ENCODE data around the gene CYP26A1. TPM values are rescaled to one million over a fixed set of nuclear protein-coding genes. Genes with fewer than 3 reads are reported as not detected.

The CYP26A1 gene
- total and polyA plus RNA-seq, 2 experiments from 2014 or later = not detected

GRCh38 chr10:93083743-93084539 lies 10.2 kb downstream of the CYP26A1 start:
- DNase-seq = no peak
- no peak for TF ChIP-seq EZH2 (IDR thresholded peaks at IDR 0.05; ENCODE audit: insufficient read depth, poor library complexity, severe bottlenecking)
- H3K36me3 ChIP-seq (ENCODE audit: low read depth) = no peaks in the 10 kb centered on the region
- no peak overlapping the region for H3K9ac ChIP-seq
- no peak overlapping the region for H3K4me2 ChIP-seq (ENCODE audit: unreplicated experiment)
- H3K9me2 ChIP-seq (ENCODE audit: insufficient read depth) = no peaks in the 10 kb centered on the region
- H4K20me1 ChIP-seq (ENCODE audit: insufficient read depth) = no peaks in the 10 kb centered on the region
- H3F3A ChIP-seq (ENCODE audit: insufficient read depth) = no peaks in the 10 kb centered on the region
- peaks cover 3% of the 10 kb centered on the region; the same call in 1 of the 2 replicates for H3K4me1 ChIP-seq (ENCODE audit: insufficient read depth)
- H3K4me3 ChIP-seq = no peak overlapping the region
- H3K27me3 ChIP-seq (replicated peaks; ENCODE audit: insufficient read depth) = no peaks in the 10 kb centered on the region; the same call in 1 of the 2 replicates
- no peaks in the 10 kb centered on the region for H3K79me2 ChIP-seq (ENCODE audit: insufficient read depth)
- WGBS, 2 experiments (ENCODE audit: low coverage in 1 of 2, low lambda C conversion rate in 2 of 2, missing lambda C conversion rate in 2 of 2) = 82 to 83% methylated on average over 7 of the region's 7 CpGs
- no peaks in the 10 kb centered on the region for H3K9me3 ChIP-seq (ENCODE audit: low read depth)
- in situ Hi-C loops (cut with MboI) = loop anchor here (25.0 kb wide), 1 partner anchor 428 kb away; no protein-coding TSS in a partner anchor
- no peak overlapping the region for H2AFZ ChIP-seq
- no peak overlapping the region for H3K27ac ChIP-seq

DNA sequence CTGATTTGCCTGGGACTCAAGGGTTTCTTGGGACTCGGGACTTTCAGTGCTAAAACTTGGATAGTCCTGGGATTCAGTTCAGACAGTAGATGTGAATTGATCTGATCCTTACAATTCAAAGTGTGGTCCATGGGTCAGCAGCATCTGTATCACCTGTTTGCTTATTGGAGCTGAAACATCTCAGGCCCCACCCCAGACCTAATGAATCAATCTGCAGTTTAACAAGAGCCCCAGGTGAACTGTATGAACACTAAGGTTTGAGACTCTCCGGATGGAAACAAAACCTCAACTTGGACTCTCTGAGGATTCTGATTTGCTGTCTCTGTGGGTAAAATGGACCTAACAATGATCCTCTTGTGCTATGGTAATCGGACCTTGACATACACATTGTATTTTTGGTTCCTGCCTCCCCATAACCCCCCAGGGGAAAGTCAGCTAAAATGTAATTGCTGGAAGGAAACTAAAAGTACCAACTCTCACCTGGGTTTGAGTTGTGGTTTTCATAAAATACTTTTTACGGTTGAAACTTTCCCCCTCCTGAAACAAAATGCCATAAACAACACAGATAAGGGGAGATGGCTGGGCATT lies 11.7 kb downstream of the CYP26A1 start:
- Histone ChIP-seq H3K4me1 (ENCODE audit: insufficient read depth) (no peaks in the 10 kb centered on the region), H3K79me2 (ENCODE audit: insufficient read depth) (no peaks in the 10 kb centered on the region), H3F3A (ENCODE audit: insufficient read depth) (no peaks in the 10 kb centered on the region), H3K9me2 (ENCODE audit: insufficient read depth) (no peaks in the 10 kb centered on the region), H3K9ac (no peak overlapping the region), H3K4me3 (no peak overlapping the region), H3K36me3 (ENCODE audit: low read depth) (no peaks in the 10 kb centered on the region), H4K20me1 (ENCODE audit: insufficient read depth) (no peaks in the 10 kb centered on the region), H3K27ac (no peak overlapping the region), H2AFZ (no peak overlapping the region), H3K4me2 (ENCODE audit: unreplicated experiment) (no peak overlapping the region), H3K27me3 (replicated peaks; ENCODE audit: insufficient read depth) (no peaks in the 10 kb centered on the region; the same call in 1 of the 2 replicates), H3K9me3 (ENCODE audit: low read depth) (no peaks in the 10 kb centered on the region)
- WGBS, 2 experiments (ENCODE audit: low coverage in 1 of 2, low lambda C conversion rate in 2 of 2, missing lambda C conversion rate in 2 of 2) = 48 to 55% methylated on average over 4 of the region's 4 CpGs
- in situ Hi-C loops (cut with MboI) = loop anchor here (5.0 to 25.0 kb wide), 2 partner anchors 207 to 427 kb away; no protein-coding TSS in a partner anchor
- no peak for DNase-seq
- TF ChIP-seq EZH2phosphoT487 (IDR thresholded peaks at IDR 0.05; ENCODE audit: insufficient read depth, low read depth) (no peak), EZH2 (IDR thresholded peaks at IDR 0.05; ENCODE audit: insufficient read depth, poor library complexity, severe bottlenecking) (no peak)

- no peak overlapping the region for H2AFZ ChIP-seq
- DNase-seq = no peak
- H3K9me2 ChIP-seq (ENCODE audit: insufficient read depth) = no peaks in the 10 kb centered on the region
- no peak overlapping the region for H3K9ac ChIP-seq
- H3K27ac ChIP-seq = no peak overlapping the region
- H3K4me2 ChIP-seq (ENCODE audit: unreplicated experiment) = no peak overlapping the region
- H3K27me3 ChIP-seq (replicated peaks; ENCODE audit: insufficient read depth) = no peaks in the 10 kb centered on the region; the same call in 1 of the 2 replicates
- 77 to 80% methylated on average over 6 of the region's 6 CpGs for WGBS, 2 experiments (ENCODE audit: low coverage in 1 of 2, low lambda C conversion rate in 2 of 2, missing lambda C conversion rate in 2 of 2)
- H3K4me1 ChIP-seq (ENCODE audit: insufficient read depth) = no peaks in the 10 kb centered on the region
- H3K4me3 ChIP-seq = no peak overlapping the region
- in situ Hi-C loops (cut with MboI) = loop anchor here (5.0 to 25.0 kb wide), 2 partner anchors 206 to 426 kb away; no protein-coding TSS in a partner anchor
- TF ChIP-seq EZH2phosphoT487 (IDR thresholded peaks at IDR 0.05; ENCODE audit: insufficient read depth, low read depth) (no peak), EZH2 (IDR thresholded peaks at IDR 0.05; ENCODE audit: insufficient read depth, poor library complexity, severe bottlenecking) (no peak)
- H3K36me3 ChIP-seq (ENCODE audit: low read depth) = no peaks in the 10 kb centered on the region
- H3F3A ChIP-seq (ENCODE audit: insufficient read depth) = no peaks in the 10 kb centered on the region
- H4K20me1 ChIP-seq (ENCODE audit: insufficient read depth) = no peaks in the 10 kb centered on the region
- no peaks in the 10 kb centered on the region for H3K79me2 ChIP-seq (ENCODE audit: insufficient read depth)
- no peaks in the 10 kb centered on the region for H3K9me3 ChIP-seq (ENCODE audit: low read depth)
These were observed 12.6 kb downstream of the CYP26A1 start for GRCh38 chr10:93086289-93086688.

DNA sequence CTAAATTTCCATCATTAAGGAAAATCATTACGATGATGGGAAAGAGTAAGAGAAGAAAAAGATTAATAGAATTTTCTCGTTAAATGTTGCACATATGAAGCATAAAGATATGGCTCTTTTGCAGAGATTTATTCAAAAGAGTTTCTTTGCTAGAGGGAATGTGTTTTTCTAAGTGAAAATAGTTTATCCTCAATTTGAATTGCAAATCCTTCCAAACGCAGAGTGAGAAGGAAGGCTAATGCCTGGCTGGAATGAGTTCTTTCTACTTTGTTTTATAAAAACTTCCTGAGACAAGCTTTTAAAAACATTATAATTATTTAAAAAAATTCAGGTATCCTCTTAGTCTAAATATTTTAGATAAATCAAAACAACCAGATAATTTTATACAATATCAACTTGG lies 14.2 kb downstream of the CYP26A1 start:
- 70 to 71% methylated on average over 3 of the region's 3 CpGs for WGBS, 2 experiments (ENCODE audit: low coverage in 1 of 2, low lambda C conversion rate in 2 of 2, missing lambda C conversion rate in 2 of 2)
- H3K4me2 ChIP-seq (ENCODE audit: unreplicated experiment) = no peak overlapping the region

More for the DNA sequence above, 14.2 kb downstream of the CYP26A1 start:
- no peak overlapping the region for H3K9ac ChIP-seq
- H3K27ac ChIP-seq = no peak overlapping the region
- no peak for DNase-seq
- H3F3A ChIP-seq (ENCODE audit: insufficient read depth) = no peaks in the 10 kb centered on the region
- no peaks in the 10 kb centered on the region for H3K9me3 ChIP-seq (ENCODE audit: low read depth)
- TF ChIP-seq EZH2 (IDR thresholded peaks at IDR 0.05; ENCODE audit: insufficient read depth, poor library complexity, severe bottlenecking) = no peak
- TF ChIP-seq EZH2phosphoT487 (IDR thresholded peaks at IDR 0.05; ENCODE audit: insufficient read depth, low read depth) = no peak
- no peaks in the 10 kb centered on the region for H3K9me2 ChIP-seq (ENCODE audit: insufficient read depth)
- H3K36me3 ChIP-seq (ENCODE audit: low read depth) = no peaks in the 10 kb centered on the region
- in situ Hi-C loops (cut with MboI) = loop anchor here (5.0 to 25.0 kb wide), 2 partner anchors 204 to 424 kb away; no protein-coding TSS in a partner anchor
- no peaks in the 10 kb centered on the region for H4K20me1 ChIP-seq (ENCODE audit: insufficient read depth)
- no peak overlapping the region for H2AFZ ChIP-seq
- H3K4me3 ChIP-seq = no peak overlapping the region
- no peaks in the 10 kb centered on the region for H3K4me1 ChIP-seq (ENCODE audit: insufficient read depth)
- no peaks in the 10 kb centered on the region for H3K79me2 ChIP-seq (ENCODE audit: insufficient read depth)
- no peaks in the 10 kb centered on the region; the same call in 1 of the 2 replicates for H3K27me3 ChIP-seq (replicated peaks; ENCODE audit: insufficient read depth)
